SK-N-SH treated with all-trans-retinoic acid at 6 μM for 48 hours (cell line): ENCODE measurements around the gene CCDC158.

Experiments
- ATAC-seq: fragments of 200-7000 bp; cut with Tn5 transposase; 3 replicates; pipeline ENCODE4 v1.9.1; 2020; ENCODE audit warnings: mild to moderate bottlenecking, moderate library complexity
- ARNTL ChIP-seq: fragments of 450-650 bp; formaldehyde crosslinking; IDR thresholded peaks from 2 replicates; pipeline ENCODE4 v1.5.0; 2020; ENCODE audit warnings: low read depth, mild to moderate bottlenecking, moderate library complexity, borderline replicate concordance
- BACH2 ChIP-seq: fragments of 250-450 bp; sonication (Bioruptor Pico); IDR thresholded peaks from 2 replicates; pipeline ENCODE4 v1.9.0; 2021; ENCODE audit warnings: mild to moderate bottlenecking, borderline replicate concordance
- CREB5 ChIP-seq: fragments of 250-450 bp; sonication (Bioruptor Pico); IDR thresholded peaks from 2 replicates; pipeline ENCODE4 v1.5.1; 2020; ENCODE audit warnings: low read depth, mild to moderate bottlenecking, moderate library complexity
- CSDC2 ChIP-seq: fragments of 250-450 bp; sonication (Bioruptor Pico); IDR thresholded peaks from 2 replicates; pipeline ENCODE4 v1.5.0; 2020; ENCODE audit warnings: mild to moderate bottlenecking, moderate library complexity
- ESRRG ChIP-seq: fragments of 250-450 bp; sonication (Bioruptor Pico); IDR thresholded peaks from 2 replicates; pipeline ENCODE4 v1.6.1; 2021; ENCODE audit warnings: mild to moderate bottlenecking
- GLIS3 ChIP-seq: fragments of 250-450 bp; sonication (Bioruptor Pico); IDR thresholded peaks from 2 replicates; pipeline ENCODE4 v1.5.0; 2020; ENCODE audit warnings: mild to moderate bottlenecking, moderate library complexity
- ISL1 ChIP-seq: fragments of 250-450 bp; sonication (Bioruptor Pico); IDR thresholded peaks from 2 replicates; pipeline ENCODE4 v2.1.2; 2022; ENCODE audit warnings: mild to moderate bottlenecking, moderate library complexity
- OSR1 ChIP-seq: fragments of 250-450 bp; sonication (Bioruptor Pico); IDR thresholded peaks from 2 replicates; pipeline ENCODE4 v1.8.0; 2022; ENCODE audit warnings: moderate library complexity, mild to moderate bottlenecking, inconsistent platforms
- POU6F1 ChIP-seq: fragments of 250-450 bp; sonication (Bioruptor Pico); IDR thresholded peaks from 2 replicates; pipeline ENCODE4 v1.8.0; 2021; ENCODE audit warnings: low read depth, mild to moderate bottlenecking, moderate library complexity, borderline replicate concordance
- PPARA ChIP-seq: fragments of 250-450 bp; sonication (Bioruptor Pico); IDR thresholded peaks from 2 replicates; pipeline ENCODE4 v1.5.0; 2020; ENCODE audit warnings: mild to moderate bottlenecking, borderline replicate concordance
- RARB ChIP-seq: fragments of 250-450 bp; sonication (Bioruptor Pico); IDR thresholded peaks from 2 replicates; pipeline ENCODE4 v1.8.0; 2021; ENCODE audit warnings: mild to moderate bottlenecking, moderate library complexity
- SNAI2 ChIP-seq: fragments of 250-450 bp; sonication (Bioruptor Pico); IDR thresholded peaks from 2 replicates; pipeline ENCODE4 v1.5.0; 2020; ENCODE audit warnings: mild to moderate bottlenecking, moderate library complexity
- TCF4 ChIP-seq: fragments of 250-450 bp; sonication (Bioruptor Pico); IDR thresholded peaks from 2 replicates; pipeline ENCODE4 v1.8.0; 2021; ENCODE audit warnings: mild to moderate bottlenecking, moderate library complexity, borderline replicate concordance
- TOX ChIP-seq: fragments of 250-450 bp; sonication (Bioruptor Pico); IDR thresholded peaks from 2 replicates; pipeline ENCODE4 v1.8.0; 2021; ENCODE audit warnings: mild to moderate bottlenecking, moderate library complexity, borderline replicate concordance
- TSHZ2 ChIP-seq: fragments of 250-450 bp; sonication (Bioruptor Pico); IDR thresholded peaks from 2 replicates; pipeline ENCODE4 v1.5.0; 2020; ENCODE audit warnings: mild to moderate bottlenecking, moderate library complexity
- ZC3H10 ChIP-seq: fragments of 250-450 bp; sonication (Bioruptor Pico); IDR thresholded peaks from 2 replicates; pipeline ENCODE4 v1.5.1; 2021; ENCODE audit warnings: mild to moderate bottlenecking, moderate library complexity
- ZFP3 ChIP-seq: fragments of 250-450 bp; sonication (Bioruptor Pico); IDR thresholded peaks from 2 replicates; pipeline ENCODE4 v1.5.0; 2020; ENCODE audit warnings: mild to moderate bottlenecking, moderate library complexity
- ZFP30 ChIP-seq: fragments of 450-650 bp; formaldehyde crosslinking; IDR thresholded peaks from 2 replicates; pipeline ENCODE4 v1.5.0; 2022; ENCODE audit warnings: mild to moderate bottlenecking, moderate library complexity
- ZNF70 ChIP-seq: fragments of 450-650 bp; formaldehyde crosslinking; IDR thresholded peaks from 2 replicates; pipeline ENCODE4 v1.5.0; 2020; ENCODE audit warnings: mild to moderate bottlenecking, moderate library complexity
- ZNF8 ChIP-seq: fragments of 450-650 bp; formaldehyde crosslinking; IDR thresholded peaks from 2 replicates; pipeline ENCODE4 v1.5.0; 2020; ENCODE audit warnings: mild to moderate bottlenecking, moderate library complexity
- TF ChIP-seq, protein P1 (sequence below): fragments of 250-450 bp; sonication (Bioruptor Pico); IDR thresholded peaks from 2 replicates; pipeline ENCODE4 v1.8.0; 2020; ENCODE audit warnings: mild to moderate bottlenecking, moderate library complexity, borderline replicate concordance

Gene CCDC158

DNA sequence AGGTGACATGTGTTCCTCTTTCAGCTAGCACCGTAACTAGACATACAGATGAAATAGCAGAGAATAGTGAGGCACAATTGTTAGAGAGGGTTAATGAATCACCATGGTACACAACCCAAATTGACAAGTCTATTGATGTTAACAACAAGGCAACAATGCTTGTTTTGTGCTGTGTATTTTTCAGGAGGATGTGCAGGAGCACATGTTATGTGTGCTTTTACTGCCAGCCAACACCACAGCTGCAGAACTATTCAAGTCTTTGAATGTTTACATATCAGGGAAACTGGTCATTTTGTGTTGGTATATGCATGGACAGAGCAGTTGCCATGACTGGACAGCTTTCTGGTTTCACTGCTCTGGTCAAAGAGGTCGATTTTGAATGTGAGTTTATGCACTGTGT lies 81.6 kb downstream of the CCDC158 start:
- no peak for ATAC-seq
- TF ChIP-seq ISL1 (CRISPR knock-in tag) (no peak), BACH2 (CRISPR knock-in tag) (no peak)

- peak; percentile 45 for TF ChIP-seq ISL1 (CRISPR knock-in tag)
- no peak for TF ChIP-seq TOX (CRISPR knock-in tag)
- no peak for ATAC-seq
These were observed 86.1 kb downstream of the CCDC158 start for GRCh38 chr4:76334885-76335284.

- TF ChIP-seq PPARA (CRISPR knock-in tag) (no peak), SNAI2 (CRISPR knock-in tag) (no peak), GLIS3 (CRISPR knock-in tag) (no peak), CREB5 (CRISPR knock-in tag) (no peak), CSDC2 (CRISPR knock-in tag) (no peak), ISL1 (CRISPR knock-in tag) (no peak), ARNTL (CRISPR knock-in tag) (no peak), ZFP30 (no peak), TCF4 (CRISPR knock-in tag) (no peak), TSHZ2 (CRISPR knock-in tag) (no peak), ZNF8 (CRISPR knock-in tag) (no peak), ZC3H10 (CRISPR knock-in tag) (no peak)
- no peak for ATAC-seq
These were observed 94.4 kb downstream of the CCDC158 start for GRCh38 chr4:76326515-76326914.

DNA sequence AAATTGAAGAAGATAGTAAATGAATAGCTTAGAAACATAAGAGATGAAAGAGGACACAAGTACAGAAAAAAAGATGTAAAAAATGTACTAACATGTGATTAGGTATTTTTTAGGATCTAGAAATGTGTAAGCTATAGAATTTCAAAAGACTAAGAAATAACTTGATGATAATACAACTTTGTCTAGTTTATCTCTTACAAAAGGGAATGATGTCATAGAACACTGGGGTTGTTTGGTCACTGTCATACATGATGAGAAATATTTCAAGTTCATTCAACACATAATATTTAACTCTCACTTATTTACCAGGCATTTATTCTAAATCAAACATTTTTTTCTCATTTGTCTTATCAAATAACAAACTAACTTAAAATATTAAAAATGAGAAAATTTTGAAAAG lies 95.9 kb downstream of the CCDC158 start:
- no peak for ATAC-seq
- TF ChIP-seq, protein P1, sequence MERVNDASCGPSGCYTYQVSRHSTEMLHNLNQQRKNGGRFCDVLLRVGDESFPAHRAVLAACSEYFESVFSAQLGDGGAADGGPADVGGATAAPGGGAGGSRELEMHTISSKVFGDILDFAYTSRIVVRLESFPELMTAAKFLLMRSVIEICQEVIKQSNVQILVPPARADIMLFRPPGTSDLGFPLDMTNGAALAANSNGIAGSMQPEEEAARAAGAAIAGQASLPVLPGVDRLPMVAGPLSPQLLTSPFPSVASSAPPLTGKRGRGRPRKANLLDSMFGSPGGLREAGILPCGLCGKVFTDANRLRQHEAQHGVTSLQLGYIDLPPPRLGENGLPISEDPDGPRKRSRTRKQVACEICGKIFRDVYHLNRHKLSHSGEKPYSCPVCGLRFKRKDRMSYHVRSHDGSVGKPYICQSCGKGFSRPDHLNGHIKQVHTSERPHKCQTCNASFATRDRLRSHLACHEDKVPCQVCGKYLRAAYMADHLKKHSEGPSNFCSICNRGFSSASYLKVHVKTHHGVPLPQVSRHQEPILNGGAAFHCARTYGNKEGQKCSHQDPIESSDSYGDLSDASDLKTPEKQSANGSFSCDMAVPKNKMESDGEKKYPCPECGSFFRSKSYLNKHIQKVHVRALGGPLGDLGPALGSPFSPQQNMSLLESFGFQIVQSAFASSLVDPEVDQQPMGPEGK (CRISPR knock-in tag), result no peak
- TF ChIP-seq ZNF70 (CRISPR knock-in tag), result no peak
- no peak for TF ChIP-seq RARB (CRISPR knock-in tag)
- TF ChIP-seq GLIS3 (CRISPR knock-in tag), result no peak
- no peak for TF ChIP-seq TCF4 (CRISPR knock-in tag)
- TF ChIP-seq ESRRG, result no peak
- TF ChIP-seq PPARA (CRISPR knock-in tag), result no peak
- no peak for TF ChIP-seq ISL1 (CRISPR knock-in tag)
- TF ChIP-seq OSR1 (CRISPR knock-in tag), result no peak
- TF ChIP-seq TOX (CRISPR knock-in tag), result no peak
- no peak for TF ChIP-seq ZFP3
- no peak for TF ChIP-seq SNAI2 (CRISPR knock-in tag)
- no peak for TF ChIP-seq ZC3H10 (CRISPR knock-in tag)
- TF ChIP-seq CREB5 (CRISPR knock-in tag), result no peak
- TF ChIP-seq CSDC2 (CRISPR knock-in tag), result no peak
- no peak for TF ChIP-seq ZNF8 (CRISPR knock-in tag)
- no peak for TF ChIP-seq ARNTL (CRISPR knock-in tag)
- no peak for TF ChIP-seq BACH2 (CRISPR knock-in tag)
- no peak for TF ChIP-seq POU6F1 (CRISPR knock-in tag)
